Stimulated activated CD8-positive, alpha-beta memory T cell treated with anti-CD3 and anti-CD28 coated beads, Interleukin-7, amount 100 ng/mL, for 24 hours (primary cell): ENCODE data around the gene ENKD1.

Experiments used
- DNase-seq: peaks from one replicate; pipeline ENCODE4 v3.0.0-alpha.2; 2020; ENCODE audit warnings: low read depth

The ENKD1 gene

GRCh38 chr16:67650023-67650422 is 16.5 kb downstream of the ENKD1 start:
- DNase-seq: no peak

- DNase-seq: no peak
These were observed 17.0 kb downstream of the ENKD1 start for GRCh38 chr16:67649494-67649931.

GRCh38 chr16:67648764-67649407 is 17.7 kb downstream of the ENKD1 start:
- DNase-seq: no peak

GRCh38 chr16:67648088-67648763 is 18.3 kb downstream of the ENKD1 start:
- DNase-seq: no peak

- DNase-seq: no peak
These were observed 18.9 kb downstream of the ENKD1 start for GRCh38 chr16:67647681-67648080.

GRCh38 chr16:67647111-67647651 is 19.4 kb downstream of the ENKD1 start:
- DNase-seq: no peak

GRCh38 chr16:67645397-67646121 is 21.0 kb downstream of the ENKD1 start:
- no peak for DNase-seq

GRCh38 chr16:67644038-67644437 is 22.5 kb downstream of the ENKD1 start:
- no peak for DNase-seq

- DNase-seq: no peak
These were observed 24.5 kb downstream of the ENKD1 start for GRCh38 chr16:67641779-67642708.

- no peak for DNase-seq
These were observed 28.9 kb downstream of the ENKD1 start for GRCh38 chr16:67637625-67638024.

- no peak for DNase-seq
These were observed 29.8 kb downstream of the ENKD1 start for GRCh38 chr16:67636713-67637112.

GRCh38 chr16:67632415-67633172 is 34.0 kb downstream of the ENKD1 start:
- no peak for DNase-seq

- DNase-seq: no peak
These were observed 38.3 kb downstream of the ENKD1 start for GRCh38 chr16:67628216-67628615.

- DNase-seq: no peak
These were observed 52.7 kb downstream of the ENKD1 start for GRCh38 chr16:67613808-67614207.
